Neural cell (in vitro differentiated cells): ENCODE results near the gene TXNIP. TPM values are rescaled to one million over a fixed set of nuclear protein-coding genes. Genes with fewer than 3 reads are reported as not detected.

Source experiments
- H2AFZ ChIP-seq: fragments of 200-600, 300-800 bp; sonication (generic), shearing (Covaris generic); 2 replicates; pipeline ENCODE4 v1.6.0; 2014; ENCODE audit warnings: low read depth, mild to moderate bottlenecking, antibody characterized with exemption, low read length, moderate library complexity
- H3F3A ChIP-seq: fragments of 200-600 bp; shearing (Covaris generic); 2 replicates; pipeline ENCODE4 v1.6.1; 2016; ENCODE audit warnings: mild to moderate bottlenecking, moderate library complexity, mixed read lengths, antibody characterized with exemption, low read length; ENCODE audit not compliant: insufficient read depth, poor library complexity, severe bottlenecking
- H3K27ac ChIP-seq: fragments of 200-600, 300-800 bp; sonication (generic), shearing (Covaris generic); 2 replicates; pipeline ENCODE4 v1.5.1; 2014; ENCODE audit warnings: mild to moderate bottlenecking, low read length, moderate library complexity
- H3K27me3 ChIP-seq: fragments of 300-800, 200-600 bp; sonication (generic), shearing (Covaris generic); 2 replicates; pipeline ENCODE4 v1.6.0; 2014; ENCODE audit warnings: mild to moderate bottlenecking, low read depth, low read length, moderate library complexity; ENCODE audit not compliant: insufficient read depth
- H3K36me3 ChIP-seq: fragments of 300-800, 200-600 bp; sonication (generic), shearing (Covaris generic); 2 replicates; pipeline ENCODE4 v1.5.1; 2014; ENCODE audit warnings: mild to moderate bottlenecking, antibody characterized with exemption, low read length, moderate library complexity; ENCODE audit not compliant: insufficient read depth
- H3K4me2 ChIP-seq: fragments of 300-800, 200-600 bp; sonication (generic), shearing (Covaris generic); 2 replicates; pipeline ENCODE4 v1.6.0; 2014; ENCODE audit warnings: mild to moderate bottlenecking, low read length
- H3K4me3 ChIP-seq: fragments of 300-800, 200-600 bp; sonication (generic), shearing (Covaris generic); 2 replicates; pipeline ENCODE4 v1.5.1; 2014; ENCODE audit warnings: mild to moderate bottlenecking, low read length, moderate library complexity
- H3K79me2 ChIP-seq: fragments of 200-600 bp; shearing (Covaris generic); replicated peaks from 2 replicates; pipeline ENCODE4 v1.6.0; 2014; ENCODE audit warnings: mild to moderate bottlenecking, low read length, moderate library complexity; ENCODE audit not compliant: insufficient read depth
- H3K9ac ChIP-seq: fragments of 300-800, 200-600 bp; sonication (generic), shearing (Covaris generic); 2 replicates; pipeline ENCODE4 v1.6.1; 2016; ENCODE audit warnings: mild to moderate bottlenecking, low read length, mixed read lengths
- H3K9me2 ChIP-seq: fragments of 200-600 bp; shearing (Covaris generic); 2 replicates; pipeline ENCODE4 v1.6.1; 2016; ENCODE audit warnings: mild to moderate bottlenecking, low read length, mixed read lengths; ENCODE audit not compliant: insufficient read depth
- H3K9me3 ChIP-seq: fragments of 200-600, 300-800 bp; sonication (generic), shearing (Covaris generic); 2 replicates; pipeline ENCODE4 v1.6.1; 2016; ENCODE audit warnings: mild to moderate bottlenecking, mixed run types, low read length, moderate library complexity, mixed read lengths
- H4K20me1 ChIP-seq: fragments of 200-600 bp; shearing (Covaris generic); 2 replicates; pipeline ENCODE4 v1.6.1; 2016; ENCODE audit warnings: mild to moderate bottlenecking, mixed run types; ENCODE audit not compliant: insufficient read depth
- CTCF ChIP-seq: fragments of 450-650 bp; IDR thresholded peaks from 2 replicates; pipeline ENCODE4 v1.5.1; 2014; ENCODE audit warnings: antibody characterized with exemption, mild to moderate bottlenecking, moderate library complexity; ENCODE audit not compliant: poor library complexity, severe bottlenecking
- EP300 ChIP-seq: fragments of 450-650 bp; conservative IDR thresholded peaks from 2 replicates; pipeline ENCODE4 v1.6.1; 2014; ENCODE audit warnings: antibody characterized with exemption, mild to moderate bottlenecking, moderate library complexity; ENCODE audit not compliant: poor library complexity, severe bottlenecking
- EZH2 ChIP-seq: fragments of 200-600, 300-800 bp; shearing (Covaris generic), sonication (generic); IDR thresholded peaks from 2 replicates; pipeline ENCODE4 v1.6.1; 2014; ENCODE audit warnings: antibody characterized with exemption, low read length, borderline replicate concordance, mild to moderate bottlenecking; ENCODE audit not compliant: insufficient read depth, poor library complexity, severe bottlenecking
- MXI1 ChIP-seq: fragments of 450-650 bp; conservative IDR thresholded peaks from 2 replicates; pipeline ENCODE4 v1.6.1; 2014; ENCODE audit warnings: antibody characterized with exemption, mild to moderate bottlenecking; ENCODE audit not compliant: poor library complexity, severe bottlenecking
- POLR2AphosphoS5 ChIP-seq: IDR thresholded peaks from 2 replicates; pipeline ENCODE4 v1.6.1; 2012
- RAD21 ChIP-seq: fragments of 450-650 bp; conservative IDR thresholded peaks from 2 replicates; pipeline ENCODE4 v1.6.1; 2014; ENCODE audit warnings: antibody characterized with exemption, mild to moderate bottlenecking, moderate library complexity
- REST ChIP-seq: IDR thresholded peaks from 2 replicates; pipeline ENCODE4 v1.6.1; 2012; ENCODE audit warnings: borderline replicate concordance
- SMC3 ChIP-seq: fragments of 450-650 bp; conservative IDR thresholded peaks from 2 replicates; pipeline ENCODE4 v1.6.1; 2014; ENCODE audit warnings: antibody characterized with exemption, mild to moderate bottlenecking, moderate library complexity; ENCODE audit not compliant: poor library complexity
- TAF1 ChIP-seq: IDR thresholded peaks from 2 replicates; pipeline ENCODE4 v1.6.1; 2012; ENCODE audit warnings: low read depth
- polyA plus RNA-seq: library from polyadenylated mRNA; depleted of rRNA; stranded (reverse); fragments of >200 nt; gene quantifications from 2 replicates; pipeline ENCODE4 v1.2.3, GENCODE V29; 2014

Gene TXNIP
- polyA plus RNA-seq, 1 donor from 2014 or later = 140 TPM

- Histone ChIP-seq H3K9me3 (no peaks in the 10 kb centered on the region), H3K4me3 (no peak overlapping the region), H2AFZ (no peak overlapping the region), H3K36me3 (no peaks in the 10 kb centered on the region), H3K9me2 (no peaks in the 10 kb centered on the region), H3K4me2 (no peak overlapping the region), H3K27ac (no peak overlapping the region), H3K27me3 (peaks cover 17% of the 10 kb centered on the region), H3K9ac (no peak overlapping the region), H3K79me2 (no peaks in the 10 kb centered on the region), H3F3A (no peaks in the 10 kb centered on the region), H4K20me1 (no peaks in the 10 kb centered on the region)
- TF ChIP-seq CTCF (no peak), TAF1 (no peak), REST (no peak), POLR2AphosphoS5 (no peak), SMC3 (no peak), MXI1 (no peak), EP300 (no peak), EZH2 (no peak), RAD21 (no peak)
Observed at GRCh38 chr1:146022403-146023127, 26.2 kb upstream of the TXNIP start.

- no peaks in the 10 kb centered on the region for H3K9me2 ChIP-seq
- no peaks in the 10 kb centered on the region for H3K9me3 ChIP-seq
- H3K36me3 ChIP-seq = no peaks in the 10 kb centered on the region
- H3K4me2 ChIP-seq = no peak within 1 kb of the TSS
- H3K27me3 ChIP-seq = peaks cover 17% of the 10 kb centered on the region
- no peak within 1 kb of the TSS for H3K27ac ChIP-seq
- H3K4me3 ChIP-seq = no peak within 1 kb of the TSS
- H4K20me1 ChIP-seq = no peaks in the 10 kb centered on the region
- H2AFZ ChIP-seq = no peak within 1 kb of the TSS
- no peaks in the 10 kb centered on the region for H3F3A ChIP-seq
- TF ChIP-seq REST = no peak
- H3K9ac ChIP-seq = no peak within 1 kb of the TSS
- no peaks in the 10 kb centered on the region for H3K79me2 ChIP-seq
Observed at GRCh38 chr1:146021622-146022402, 25.4 kb upstream of the TXNIP start, which contains the start of gene HJV. Gene HJV, minus strand, starts transcription at chr1:146021735. Its CDS starts 1,504 bp downstream, at chr1:146020231.
